ENCODE measurements around the gene PSME1.
A peak's percentile ranks its signal among the peaks of the same experiment; 100 is the strongest.

PSME1 gene

GRCh38 chr14:24145690-24146452 lies 9.9 kb downstream of the PSME1 start:
- no peaks in the 10 kb centered on the region for H3K27me3 ChIP-seq (ENCODE audit: insufficient read depth, poor library complexity, severe bottlenecking)
- peak overlapping the region; percentile 72 for H3K27ac ChIP-seq (replicated peaks)
- peak in 1 of 2 experiments; percentile 33 for DNase-seq (ENCODE audit: low read depth in 1 of 2, low spot score in 1 of 2)
- TF ChIP-seq POLR2AphosphoS5 (IDR thresholded peaks at IDR 0.05; ENCODE audit: low read depth) (no peak), SPI1 (IDR thresholded peaks at IDR 0.05; ENCODE audit: borderline replicate concordance, low read depth) (no peak), CTCF (IDR thresholded peaks at IDR 0.05; ENCODE audit: insufficient read depth, low read length) (no peak), GABPA (IDR thresholded peaks at IDR 0.05; ENCODE audit: low read depth) (no peak)
- TF ChIP-seq, protein P1, sequence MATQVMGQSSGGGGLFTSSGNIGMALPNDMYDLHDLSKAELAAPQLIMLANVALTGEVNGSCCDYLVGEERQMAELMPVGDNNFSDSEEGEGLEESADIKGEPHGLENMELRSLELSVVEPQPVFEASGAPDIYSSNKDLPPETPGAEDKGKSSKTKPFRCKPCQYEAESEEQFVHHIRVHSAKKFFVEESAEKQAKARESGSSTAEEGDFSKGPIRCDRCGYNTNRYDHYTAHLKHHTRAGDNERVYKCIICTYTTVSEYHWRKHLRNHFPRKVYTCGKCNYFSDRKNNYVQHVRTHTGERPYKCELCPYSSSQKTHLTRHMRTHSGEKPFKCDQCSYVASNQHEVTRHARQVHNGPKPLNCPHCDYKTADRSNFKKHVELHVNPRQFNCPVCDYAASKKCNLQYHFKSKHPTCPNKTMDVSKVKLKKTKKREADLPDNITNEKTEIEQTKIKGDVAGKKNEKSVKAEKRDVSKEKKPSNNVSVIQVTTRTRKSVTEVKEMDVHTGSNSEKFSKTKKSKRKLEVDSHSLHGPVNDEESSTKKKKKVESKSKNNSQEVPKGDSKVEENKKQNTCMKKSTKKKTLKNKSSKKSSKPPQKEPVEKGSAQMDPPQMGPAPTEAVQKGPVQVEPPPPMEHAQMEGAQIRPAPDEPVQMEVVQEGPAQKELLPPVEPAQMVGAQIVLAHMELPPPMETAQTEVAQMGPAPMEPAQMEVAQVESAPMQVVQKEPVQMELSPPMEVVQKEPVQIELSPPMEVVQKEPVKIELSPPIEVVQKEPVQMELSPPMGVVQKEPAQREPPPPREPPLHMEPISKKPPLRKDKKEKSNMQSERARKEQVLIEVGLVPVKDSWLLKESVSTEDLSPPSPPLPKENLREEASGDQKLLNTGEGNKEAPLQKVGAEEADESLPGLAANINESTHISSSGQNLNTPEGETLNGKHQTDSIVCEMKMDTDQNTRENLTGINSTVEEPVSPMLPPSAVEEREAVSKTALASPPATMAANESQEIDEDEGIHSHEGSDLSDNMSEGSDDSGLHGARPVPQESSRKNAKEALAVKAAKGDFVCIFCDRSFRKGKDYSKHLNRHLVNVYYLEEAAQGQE (IDR thresholded peaks at IDR 0.05; ENCODE audit: insufficient replicate concordance, low read depth): no peak
- H3K4me3 ChIP-seq (replicated peaks; ENCODE audit: insufficient read depth, low read length): peak overlapping the region; percentile 96

DNA sequence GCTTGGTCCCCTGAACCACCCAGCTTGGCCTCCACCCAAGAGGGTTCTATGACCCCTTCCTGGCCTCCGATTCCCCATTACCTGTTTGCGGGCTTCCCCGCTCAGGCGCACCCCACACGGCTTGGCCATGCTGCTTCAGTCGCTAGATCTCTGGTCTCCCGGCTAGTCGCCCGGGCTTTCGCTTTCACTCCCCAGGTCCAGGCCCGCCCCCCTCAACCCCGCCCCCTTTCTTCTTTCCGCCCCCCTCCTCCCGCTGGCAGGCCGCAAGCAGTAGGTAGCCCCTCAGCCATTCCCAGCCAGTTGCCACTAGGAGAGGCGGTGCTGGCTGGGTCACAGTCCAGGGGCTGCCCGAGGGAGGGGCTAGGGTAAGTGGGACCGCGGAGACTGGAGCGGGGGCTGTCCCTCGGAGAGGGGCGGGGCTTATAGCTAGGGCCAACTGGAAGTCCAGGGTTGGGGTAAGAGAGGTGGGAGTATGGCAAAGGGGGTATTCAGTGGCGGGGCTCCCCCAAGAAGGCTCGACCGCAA lies 10.5 kb downstream of the PSME1 start, which contains the start of gene PSME2:
Gene PSME2 (minus strand): TSS at position 158 of the 525 bp plus-strand sequence. CDS start 29 bp downstream, at position 129.
- TF ChIP-seq POLR2AphosphoS5 (IDR thresholded peaks at IDR 0.05; ENCODE audit: low read depth) (peak; percentile 26; the same call in 1 of the 2 replicates), GABPA (IDR thresholded peaks at IDR 0.05; ENCODE audit: low read depth) (no peak)
- H3K27ac ChIP-seq (replicated peaks): peak within 1 kb of the TSS; percentile 72
- no peaks in the 10 kb centered on the region for H3K27me3 ChIP-seq (ENCODE audit: insufficient read depth, poor library complexity, severe bottlenecking)
- peak within 1 kb of the TSS; percentile 96 for H3K4me3 ChIP-seq (replicated peaks; ENCODE audit: insufficient read depth, low read length)
- peak; percentile 90 to 93 for DNase-seq (ENCODE audit: low read depth in 1 of 2, low spot score in 1 of 2)

DNA sequence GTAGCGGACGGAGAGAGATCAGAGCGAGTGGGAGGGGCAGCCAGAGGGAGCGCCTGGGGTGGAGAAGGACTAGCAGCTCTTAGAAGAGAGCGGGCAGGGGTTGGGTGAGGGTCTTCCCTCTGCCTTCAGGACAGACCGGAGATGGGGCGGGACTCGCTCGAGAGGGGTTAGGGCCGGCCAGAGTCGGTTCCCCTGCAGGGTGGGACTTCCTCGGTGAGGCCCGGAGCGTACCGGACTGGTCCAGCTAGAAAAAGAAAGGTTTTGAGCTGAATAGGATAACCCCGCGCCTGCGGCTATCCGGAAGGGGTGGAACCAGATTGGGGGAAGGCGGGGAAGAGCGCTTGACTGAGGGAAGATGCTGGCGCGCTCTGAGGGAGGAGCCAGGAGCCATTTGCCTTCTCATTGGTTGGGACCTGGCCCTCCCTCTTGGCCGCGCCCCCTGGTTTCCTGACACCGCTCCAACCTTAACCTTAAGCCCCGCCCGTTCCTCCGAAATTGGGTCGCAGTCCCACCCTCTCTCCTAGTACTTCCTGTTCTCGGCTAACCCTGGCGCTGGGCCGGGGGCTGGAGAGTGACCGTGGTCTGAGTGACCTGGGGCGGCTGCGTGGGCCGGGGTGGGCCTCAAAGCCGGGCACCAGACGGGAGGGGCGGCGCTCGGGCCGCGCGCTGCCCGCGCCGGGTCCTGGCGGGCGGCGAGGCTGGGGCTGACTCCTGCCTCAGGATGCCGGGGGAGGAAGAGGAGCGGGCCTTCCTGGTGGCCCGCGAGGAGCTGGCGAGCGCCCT lies 11.2 kb downstream of the PSME1 start, which contains the start of gene RNF31:
Gene RNF31 (plus strand): TSS at position 521 of the 783 bp plus-strand sequence. CDS start 201 bp downstream, at position 722.
- Histone ChIP-seq H3K27me3 (ENCODE audit: insufficient read depth, poor library complexity, severe bottlenecking) (no peaks in the 10 kb centered on the region), H3K4me3 (replicated peaks; ENCODE audit: insufficient read depth, low read length) (peak within 1 kb of the TSS; percentile 96), H3K27ac (replicated peaks) (peak within 1 kb of the TSS; percentile 72)
- TF ChIP-seq, protein P1 (IDR thresholded peaks at IDR 0.05; ENCODE audit: insufficient replicate concordance, low read depth): peak; percentile 10
- TF ChIP-seq CTCF (IDR thresholded peaks at IDR 0.05; ENCODE audit: insufficient read depth, low read length) (no peak), GABPA (IDR thresholded peaks at IDR 0.05; ENCODE audit: low read depth) (peak; percentile 47; the same call in 1 of the 2 replicates), SPI1 (IDR thresholded peaks at IDR 0.05; ENCODE audit: borderline replicate concordance, low read depth) (no peak), POLR2AphosphoS5 (IDR thresholded peaks at IDR 0.05; ENCODE audit: low read depth) (no peak; the same call in none of the 2 replicates)
- DNase-seq (ENCODE audit: low read depth in 1 of 2, low spot score in 1 of 2): peak; percentile 97 to 99
